GM15510 (cell line): ENCODE data around the gene TMEM235.

ENCODE experiments used
- POLR2A ChIP-seq: IDR thresholded peaks from 3 replicates; pipeline ENCODE4 v1.6.1; 2011; ENCODE audit warnings: borderline replicate concordance; ENCODE audit not compliant: insufficient read length; ENCODE audit errors: extremely low read depth

TMEM235 gene

DNA sequence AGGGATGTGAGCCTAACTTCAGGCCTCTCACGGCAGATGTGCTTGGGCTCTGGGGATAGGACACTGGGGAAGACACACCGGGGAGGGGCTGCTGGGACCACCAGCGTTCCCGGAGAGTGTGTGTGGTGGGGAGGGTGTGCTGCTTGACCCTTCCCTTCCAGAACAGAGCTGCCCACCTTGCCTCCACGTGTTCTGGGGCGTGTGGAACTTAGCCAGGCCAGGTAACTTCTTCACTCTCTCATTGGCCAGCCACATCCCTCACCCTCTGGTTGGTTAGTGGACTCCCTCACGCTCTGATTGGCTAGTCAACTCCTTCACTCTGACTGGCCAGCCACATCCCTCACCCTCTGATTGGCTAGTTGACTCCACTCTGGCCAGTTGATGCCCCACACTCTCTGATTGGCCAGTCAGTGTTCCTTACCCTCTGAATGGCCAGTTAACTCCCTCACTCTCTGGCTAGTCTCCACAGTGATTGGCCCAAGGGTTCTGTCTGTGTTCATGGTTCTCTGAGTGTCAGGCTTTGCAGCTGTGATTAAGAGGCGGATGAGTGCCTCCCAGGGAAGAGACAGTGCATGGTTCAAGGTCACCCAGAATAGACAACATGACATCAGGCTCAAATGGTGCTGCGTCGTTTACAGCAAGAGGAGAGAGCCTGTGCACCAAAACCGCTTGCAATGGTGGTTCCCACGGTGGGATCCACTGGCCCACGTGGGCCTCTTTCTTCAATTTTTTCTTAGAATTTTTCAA, 10.0 kb downstream of the TMEM235 start:
- TF ChIP-seq POLR2A, result no peak

DNA sequence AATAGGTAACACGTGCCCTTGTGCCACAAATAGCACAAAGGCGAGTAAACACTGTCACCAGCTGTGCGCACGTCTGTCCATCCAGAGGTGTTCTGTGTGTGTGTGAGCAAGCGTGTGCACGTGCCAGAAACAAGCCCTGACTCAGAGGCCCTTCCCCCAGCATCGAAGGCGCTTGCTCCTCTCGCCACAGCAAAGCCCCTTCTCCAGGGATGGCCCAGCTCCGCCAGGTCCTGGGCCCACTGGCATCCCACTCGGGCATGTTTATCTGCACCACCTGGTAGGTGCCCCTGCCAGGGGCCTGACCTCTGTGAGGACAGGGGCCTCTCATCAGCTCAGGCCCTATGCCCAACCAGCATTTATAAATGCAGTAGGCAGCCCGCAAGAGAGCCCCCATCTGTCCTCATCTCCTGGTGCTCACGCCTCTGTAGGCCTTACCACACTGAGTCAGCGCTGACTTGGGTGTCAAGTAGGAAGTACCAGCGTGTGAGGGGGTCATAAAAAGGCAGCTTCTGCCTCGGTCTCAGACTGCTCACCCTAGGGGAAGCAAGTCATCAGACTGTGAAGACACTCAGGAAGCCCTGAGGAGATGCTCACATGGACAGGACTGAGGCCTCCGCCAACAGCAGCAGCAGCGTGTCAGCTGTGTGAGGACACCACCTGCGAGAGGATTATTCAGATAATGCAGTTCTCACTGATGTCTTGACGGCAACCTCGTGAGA, 10.8 kb downstream of the TMEM235 start:
- TF ChIP-seq POLR2A, result no peak

DNA sequence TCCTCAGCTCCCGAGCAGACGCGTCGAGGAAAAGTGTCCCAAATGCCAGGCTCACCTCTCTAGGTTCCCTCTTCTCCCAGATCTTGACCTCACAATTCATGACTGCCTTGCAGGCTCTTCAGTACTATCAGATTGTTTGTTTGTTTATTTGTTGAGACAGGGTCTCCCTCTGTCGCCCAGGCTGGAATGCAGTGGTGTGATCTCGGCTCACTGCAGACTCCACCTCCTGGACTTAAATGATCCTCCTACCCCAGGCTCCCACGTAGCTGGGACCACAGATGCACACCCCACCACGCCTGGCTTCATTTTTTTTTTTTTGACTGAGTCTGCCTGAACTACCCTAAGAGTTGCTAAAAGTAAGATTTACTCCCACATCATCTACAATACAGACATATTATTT, 15.9 kb downstream of the TMEM235 start:
- no peak for TF ChIP-seq POLR2A

GRCh38 chr17:78248051-78248914, 16.9 kb downstream of the TMEM235 start:
- TF ChIP-seq POLR2A, result no peak

GRCh38 chr17:78249074-78249817, 17.8 kb downstream of the TMEM235 start:
- no peak for TF ChIP-seq POLR2A

DNA sequence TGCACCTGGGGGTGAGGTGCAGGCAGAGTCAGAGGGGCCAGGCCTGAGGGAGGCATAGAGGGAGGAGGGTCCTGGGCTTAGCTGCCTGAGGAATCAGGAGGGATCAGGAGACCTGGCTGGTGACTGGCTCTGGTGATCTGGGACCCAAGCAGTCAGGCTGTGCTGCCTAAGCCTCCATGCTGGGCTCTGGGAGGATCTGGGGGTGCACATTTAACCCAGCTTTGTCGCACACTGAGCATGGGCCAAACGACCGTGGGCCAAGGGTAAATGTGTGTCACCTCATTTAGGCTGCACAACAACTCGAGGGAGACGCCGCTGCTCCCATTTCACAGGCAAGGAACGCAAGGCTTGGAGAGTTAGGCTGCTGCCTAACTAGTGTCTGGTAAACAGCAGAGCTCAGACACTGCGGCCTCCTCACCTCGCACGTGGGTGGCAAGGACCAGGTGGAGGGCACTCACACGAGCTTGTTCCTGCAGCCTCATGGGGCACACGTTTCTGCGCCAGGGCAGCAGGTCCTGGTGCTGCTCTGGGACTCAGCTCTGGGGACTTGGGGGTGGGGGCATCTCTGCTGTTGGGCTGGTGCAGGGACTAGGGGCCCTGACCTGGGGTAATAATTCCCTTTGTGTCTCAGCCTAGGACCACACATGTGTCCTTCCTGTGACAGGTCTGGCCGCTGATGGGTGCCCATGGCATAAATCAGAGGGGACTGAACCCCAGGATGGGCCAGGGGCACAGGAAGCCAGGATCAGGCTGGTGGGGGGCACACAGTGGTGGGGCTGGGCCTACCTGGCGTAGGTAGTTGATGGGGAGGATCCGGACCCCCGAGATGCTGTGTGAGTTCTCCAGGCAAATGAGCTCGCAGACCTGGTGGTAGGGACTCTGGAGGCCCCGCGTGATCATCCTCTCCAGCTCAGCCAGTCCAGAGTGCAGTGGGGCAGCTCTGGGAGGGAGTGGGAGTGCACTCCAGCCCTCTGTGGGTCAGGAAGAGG, 18.7 kb downstream of the TMEM235 start:
- TF ChIP-seq POLR2A, result no peak

GRCh38 chr17:78250891-78251772, 19.7 kb downstream of the TMEM235 start:
- no peak for TF ChIP-seq POLR2A

GRCh38 chr17:78251773-78252103, 20.3 kb downstream of the TMEM235 start:
- TF ChIP-seq POLR2A, result no peak

DNA sequence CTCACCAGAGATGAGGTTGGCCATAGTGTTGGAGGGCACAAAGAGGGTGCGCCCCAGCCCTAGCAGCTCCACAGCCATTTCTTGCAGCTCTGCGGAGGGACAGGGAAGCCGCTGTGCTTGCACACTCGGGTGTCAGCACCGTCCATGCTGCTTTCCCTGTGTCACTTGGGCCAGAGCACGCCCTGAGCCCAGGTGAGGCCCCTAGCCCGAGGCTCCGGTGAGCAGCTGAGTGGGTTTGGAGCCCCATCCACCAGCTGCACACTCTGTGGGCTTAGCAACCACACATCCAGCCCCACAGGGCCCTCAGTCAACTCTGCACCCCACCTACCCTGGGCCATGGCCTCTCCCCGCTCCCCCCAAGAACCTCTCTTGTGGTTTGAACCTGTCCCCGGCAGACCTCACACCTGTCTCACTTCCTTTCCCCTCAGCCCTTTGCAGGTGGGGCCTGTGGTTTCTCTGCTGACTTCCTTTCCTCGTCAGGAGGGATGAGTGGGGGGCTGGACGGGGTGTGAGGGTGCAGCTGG, 20.7 kb downstream of the TMEM235 start:
- no peak for TF ChIP-seq POLR2A

DNA sequence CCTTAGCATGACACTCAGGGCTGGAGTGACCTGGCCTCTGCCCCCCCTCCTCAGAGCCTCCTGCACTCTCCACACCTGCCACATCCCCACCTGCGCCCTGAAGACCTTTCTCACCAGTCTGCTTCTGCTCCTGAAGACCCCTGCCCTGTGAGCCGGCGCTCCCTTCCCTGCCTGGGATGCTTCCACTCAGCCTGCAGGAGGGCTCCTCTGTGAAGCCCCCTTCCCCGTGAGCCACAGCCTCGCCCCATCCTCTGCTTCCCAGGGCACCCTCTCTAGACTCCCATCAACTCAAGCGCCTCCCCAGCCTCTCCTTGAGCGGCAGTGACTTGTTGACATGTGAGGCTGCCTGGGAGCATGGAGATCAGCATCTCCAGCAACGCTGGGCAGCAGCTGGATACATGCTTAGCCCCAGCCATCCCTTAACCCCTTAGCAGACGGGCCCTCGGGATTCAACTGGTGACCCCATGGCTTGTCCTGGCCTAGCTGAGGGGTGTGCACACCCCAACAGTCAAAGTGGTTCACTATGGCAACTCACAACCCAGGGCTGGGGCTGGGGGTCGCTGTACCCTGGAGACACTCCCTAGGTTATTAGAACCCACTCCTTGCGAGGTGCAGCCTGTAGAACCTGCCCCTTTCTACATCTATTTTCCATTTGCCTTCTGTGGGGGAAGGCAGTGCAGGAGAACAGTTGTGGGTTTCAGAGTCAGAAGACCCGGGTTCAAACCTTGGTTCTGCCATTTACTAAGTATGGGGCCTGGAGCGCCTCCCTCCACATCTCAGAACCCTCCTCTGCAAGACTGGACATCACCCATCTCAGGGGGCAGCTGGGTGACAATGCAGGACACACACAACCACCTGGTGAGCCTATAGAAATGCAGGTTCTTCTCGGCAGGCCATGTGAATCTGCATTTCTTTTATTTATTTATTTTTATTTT, 21.5 kb downstream of the TMEM235 start:
- no peak for TF ChIP-seq POLR2A

DNA sequence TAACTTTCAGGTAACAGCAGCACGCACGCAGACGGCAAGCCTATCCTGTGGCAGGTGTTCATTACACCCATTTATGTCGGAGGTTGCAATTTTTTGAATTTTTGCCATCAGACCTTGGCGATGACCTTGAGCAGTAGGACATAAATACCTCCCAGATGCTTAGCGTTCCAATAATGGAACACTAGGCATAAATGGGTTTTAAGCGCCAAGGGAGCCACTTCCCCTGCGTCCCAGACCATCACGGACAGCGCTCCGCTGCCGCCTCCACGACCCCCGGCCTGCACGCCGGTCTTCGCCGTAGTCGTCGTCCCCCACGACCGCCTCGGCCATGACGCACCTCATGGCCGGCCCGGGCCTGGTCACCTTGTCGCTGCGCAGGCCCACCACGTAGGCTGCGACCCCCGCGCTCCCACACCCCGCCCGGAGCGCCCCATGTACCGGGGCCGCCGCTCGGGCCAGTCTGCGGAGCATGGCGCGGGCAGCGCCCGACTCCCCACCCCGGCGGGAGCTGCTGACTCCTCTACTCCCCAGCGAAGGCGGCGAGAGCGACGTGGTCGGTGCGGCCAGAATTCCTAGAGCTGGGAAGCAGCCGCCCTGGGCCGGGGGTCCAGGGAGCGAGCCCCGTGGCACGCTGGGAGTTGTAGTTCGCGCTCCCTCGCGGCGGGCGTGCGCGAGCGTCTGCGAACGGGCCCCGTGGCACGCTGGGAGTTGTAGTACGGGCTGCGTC, 22.7 kb downstream of the TMEM235 start:
- TF ChIP-seq POLR2A, result no peak

DNA sequence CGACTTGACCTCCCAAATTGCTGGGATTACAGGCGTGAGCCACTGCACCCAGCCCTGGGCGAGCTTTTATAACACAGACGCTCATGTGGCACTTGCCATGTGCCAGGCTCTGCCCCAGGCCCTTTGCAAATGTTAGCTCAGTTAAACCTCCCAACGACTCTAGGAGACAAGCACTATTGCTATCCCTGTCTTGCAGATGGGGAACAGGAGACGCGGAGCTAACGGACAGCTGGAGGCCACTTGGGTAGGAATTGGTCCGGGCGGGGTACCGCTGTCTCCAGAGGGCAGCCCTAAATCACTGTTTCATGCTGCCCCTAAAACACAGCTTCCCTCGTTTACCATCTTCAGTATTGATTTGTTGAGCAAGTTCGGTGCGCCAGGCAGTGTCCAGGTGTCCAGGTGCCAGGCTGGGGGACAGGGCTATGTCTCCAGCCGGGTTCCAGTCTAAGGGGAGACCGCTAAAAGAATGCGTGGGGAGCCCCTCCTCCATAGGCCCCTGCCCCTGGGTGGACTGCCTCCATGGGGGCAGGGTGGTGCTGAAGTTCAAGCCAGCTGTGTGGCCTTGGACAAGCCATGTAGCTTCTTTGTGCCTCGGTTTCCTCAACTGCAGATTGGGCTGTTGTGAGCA, 23.7 kb downstream of the TMEM235 start:
- TF ChIP-seq POLR2A, result no peak
